ENCODE data around the gene GEMIN5. TPM values are rescaled to one million over a fixed set of nuclear protein-coding genes. Genes with fewer than 3 reads are reported as not detected.
A peak's percentile ranks its signal among the peaks of the same experiment; 100 is the strongest.

The GEMIN5 gene
- total and polyA plus RNA-seq, 2 of the 13 experiments (the other 11 are each of a cell fraction or from before 2014, with no cell fraction given): 6.6 to 28.6 TPM

- TF ChIP-seq, protein P1, sequence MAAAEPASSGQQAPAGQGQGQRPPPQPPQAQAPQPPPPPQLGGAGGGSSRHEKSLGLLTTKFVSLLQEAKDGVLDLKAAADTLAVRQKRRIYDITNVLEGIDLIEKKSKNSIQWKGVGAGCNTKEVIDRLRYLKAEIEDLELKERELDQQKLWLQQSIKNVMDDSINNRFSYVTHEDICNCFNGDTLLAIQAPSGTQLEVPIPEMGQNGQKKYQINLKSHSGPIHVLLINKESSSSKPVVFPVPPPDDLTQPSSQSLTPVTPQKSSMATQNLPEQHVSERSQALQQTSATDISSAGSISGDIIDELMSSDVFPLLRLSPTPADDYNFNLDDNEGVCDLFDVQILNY (CRISPR knock-in tag; conservative IDR thresholded peaks at IDR 0.05): no peak
- TF ChIP-seq U2AF1 (optimal IDR thresholded peaks at IDR 0.05; ENCODE audit: low read depth, low read length): no peak
- TF ChIP-seq ZNF362 (CRISPR knock-in tag; IDR thresholded peaks at IDR 0.05; ENCODE audit: borderline replicate concordance): peak; percentile 49; the same call in 1 of the 2 replicates
- TF ChIP-seq ZNF12 (CRISPR knock-in tag; IDR thresholded peaks at IDR 0.05): no peak
- no peak for TF ChIP-seq ZNF83 (CRISPR knock-in tag; IDR thresholded peaks at IDR 0.05; ENCODE audit: borderline replicate concordance)
- TF ChIP-seq ZNF761 (CRISPR knock-in tag; conservative IDR thresholded peaks at IDR 0.05): no peak
- TF ChIP-seq ELK4 (CRISPR knock-in tag; IDR thresholded peaks at IDR 0.05; ENCODE audit: borderline replicate concordance): no peak
- TF ChIP-seq ZNF333 (CRISPR knock-in tag; IDR thresholded peaks at IDR 0.05; ENCODE audit: borderline replicate concordance): no peak
- TF ChIP-seq MZF1 (CRISPR knock-in tag; IDR thresholded peaks at IDR 0.05; ENCODE audit: borderline replicate concordance): no peak
- TF ChIP-seq SKI (IDR thresholded peaks at IDR 0.05; ENCODE audit: partially characterized antibody): no peak
- no peak for TF ChIP-seq THYN1 (CRISPR knock-in tag; IDR thresholded peaks at IDR 0.05; ENCODE audit: borderline replicate concordance, low read depth)
- TF ChIP-seq, protein P2, sequence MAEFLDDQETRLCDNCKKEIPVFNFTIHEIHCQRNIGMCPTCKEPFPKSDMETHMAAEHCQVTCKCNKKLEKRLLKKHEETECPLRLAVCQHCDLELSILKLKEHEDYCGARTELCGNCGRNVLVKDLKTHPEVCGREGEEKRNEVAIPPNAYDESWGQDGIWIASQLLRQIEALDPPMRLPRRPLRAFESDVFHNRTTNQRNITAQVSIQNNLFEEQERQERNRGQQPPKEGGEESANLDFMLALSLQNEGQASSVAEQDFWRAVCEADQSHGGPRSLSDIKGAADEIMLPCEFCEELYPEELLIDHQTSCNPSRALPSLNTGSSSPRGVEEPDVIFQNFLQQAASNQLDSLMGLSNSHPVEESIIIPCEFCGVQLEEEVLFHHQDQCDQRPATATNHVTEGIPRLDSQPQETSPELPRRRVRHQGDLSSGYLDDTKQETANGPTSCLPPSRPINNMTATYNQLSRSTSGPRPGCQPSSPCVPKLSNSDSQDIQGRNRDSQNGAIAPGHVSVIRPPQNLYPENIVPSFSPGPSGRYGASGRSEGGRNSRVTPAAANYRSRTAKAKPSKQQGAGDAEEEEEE (CRISPR knock-in tag; IDR thresholded peaks at IDR 0.05; ENCODE audit: borderline replicate concordance): 0 out of 2 replicates have a peak, but pooled peaks have one; percentile 56
- no peak for TF ChIP-seq ZNF776 (CRISPR knock-in tag; IDR thresholded peaks at IDR 0.05)
- TF ChIP-seq DDIT3 (CRISPR knock-in tag; IDR thresholded peaks at IDR 0.05): no peak
- TF ChIP-seq ZFP37 (CRISPR knock-in tag; IDR thresholded peaks at IDR 0.05; ENCODE audit: borderline replicate concordance): no peak
- no peak for TF ChIP-seq ZBTB37 (CRISPR knock-in tag; IDR thresholded peaks at IDR 0.05)
- no peak; the same call in 1 of the 2 replicates for TF ChIP-seq TFAP4 (IDR thresholded peaks at IDR 0.05; ENCODE audit: borderline replicate concordance, low read depth)
- no peak for TF ChIP-seq ZNF251 (CRISPR knock-in tag; IDR thresholded peaks at IDR 0.05)
- TF ChIP-seq, protein P3, sequence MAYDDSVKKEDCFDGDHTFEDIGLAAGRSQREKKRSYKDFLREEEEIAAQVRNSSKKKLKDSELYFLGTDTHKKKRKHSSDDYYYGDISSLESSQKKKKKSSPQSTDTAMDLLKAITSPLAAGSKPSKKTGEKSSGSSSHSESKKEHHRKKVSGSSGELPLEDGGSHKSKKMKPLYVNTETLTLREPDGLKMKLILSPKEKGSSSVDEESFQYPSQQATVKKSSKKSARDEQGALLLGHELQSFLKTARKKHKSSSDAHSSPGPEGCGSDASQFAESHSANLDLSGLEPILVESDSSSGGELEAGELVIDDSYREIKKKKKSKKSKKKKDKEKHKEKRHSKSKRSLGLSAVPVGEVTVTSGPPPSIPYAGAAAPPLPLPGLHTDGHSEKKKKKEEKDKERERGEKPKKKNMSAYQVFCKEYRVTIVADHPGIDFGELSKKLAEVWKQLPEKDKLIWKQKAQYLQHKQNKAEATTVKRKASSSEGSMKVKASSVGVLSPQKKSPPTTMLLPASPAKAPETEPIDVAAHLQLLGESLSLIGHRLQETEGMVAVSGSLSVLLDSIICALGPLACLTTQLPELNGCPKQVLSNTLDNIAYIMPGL (CRISPR knock-in tag; IDR thresholded peaks at IDR 0.05; ENCODE audit: borderline replicate concordance in 1 of 2, low read depth in 1 of 2): no peak; a peak in 1 of 4 replicates
These were observed 77.9 kb downstream of the GEMIN5 start (continued) for GRCh38 chr5:154860123-154860522.

Measured in HepG2 (cell line).